HUES6 (cell line): Measurements from ENCODE around the gene CREBBP.
A peak's percentile ranks its signal among the peaks of the same experiment; 100 is the strongest.
"Not testable (repeated sequence)": the region's sequence is repeated elsewhere in the genome, so short reads cannot be mapped to it uniquely, and the experiment has no call there.

Source experiments
- H3K27ac ChIP-seq: 2 replicates; pipeline ENCODE4 v1.7.0; 2013; ENCODE audit warnings: low read depth, mild to moderate bottlenecking, low read length, inconsistent platforms
- H3K27me3 ChIP-seq: 2 replicates; pipeline ENCODE4 v1.6.1; 2013; ENCODE audit warnings: low read length; ENCODE audit not compliant: control insufficient read depth, insufficient read depth
- H3K36me3 ChIP-seq: 2 replicates; pipeline ENCODE4 v1.6.1; 2013; ENCODE audit warnings: low read length; ENCODE audit not compliant: control insufficient read depth, insufficient read depth
- H3K4me1 ChIP-seq: 2 replicates; pipeline ENCODE4 v1.6.1; 2013; ENCODE audit warnings: low read length; ENCODE audit not compliant: control insufficient read depth, insufficient read depth
- H3K4me3 ChIP-seq: 2 replicates; pipeline ENCODE4 v1.5.1; 2013; ENCODE audit warnings: low read depth, low read length
- H3K9ac ChIP-seq: one replicate; pipeline ENCODE4 v1.6.1; 2013; ENCODE audit warnings: mild to moderate bottlenecking, low read length
- H3K9me3 ChIP-seq: 2 replicates; pipeline ENCODE4 v1.6.1; 2013; ENCODE audit warnings: low read depth, low read length; ENCODE audit not compliant: control insufficient read depth, insufficient read depth

The CREBBP gene

DNA sequence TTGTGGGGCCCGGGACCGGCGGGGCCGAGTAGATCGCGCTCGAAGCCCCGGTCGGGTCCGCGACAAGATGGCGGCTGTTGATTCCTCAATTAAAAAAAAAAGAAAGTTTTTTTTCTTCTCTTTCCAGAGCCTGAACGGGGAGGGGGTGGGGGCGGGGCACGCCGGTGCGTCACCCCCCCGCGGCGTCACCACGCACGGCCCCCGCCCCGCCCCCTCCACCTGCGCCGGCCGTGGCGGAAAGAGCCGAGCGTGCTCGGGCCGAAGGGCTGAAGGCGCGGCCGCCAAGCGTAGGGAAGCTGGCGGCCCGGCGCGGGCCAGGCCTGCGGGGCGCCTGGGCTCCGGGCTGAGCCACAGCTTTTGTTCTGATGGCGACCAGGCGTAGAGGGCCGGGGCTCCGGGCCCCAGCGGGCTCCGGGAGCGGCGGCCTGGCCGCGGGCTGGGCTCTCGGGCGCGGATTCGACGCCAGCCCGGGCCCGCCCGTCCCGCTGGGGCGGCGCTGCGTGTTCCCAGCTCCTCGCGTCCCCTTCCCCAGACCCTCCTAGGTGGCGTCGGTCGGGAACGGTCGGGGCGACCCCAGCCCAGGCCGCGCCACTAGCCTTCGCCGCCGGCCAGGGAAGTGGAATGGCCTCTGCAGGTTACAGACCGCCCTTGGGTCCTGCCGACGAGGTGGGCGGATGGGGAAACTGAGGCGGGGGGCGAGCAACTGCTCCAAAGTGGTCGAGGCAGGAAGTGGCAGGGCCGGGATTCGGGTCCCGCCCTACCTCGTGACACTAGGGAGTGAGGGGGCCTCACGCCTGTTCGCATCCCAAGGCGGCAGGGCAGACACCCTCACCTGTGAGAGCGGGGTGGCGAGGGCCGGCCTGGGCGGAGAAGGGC is at the start of gene CREBBP:
Gene CREBBP (minus strand): TSS at position 91 of the 876 bp plus-strand sequence. CDS start 797 bp downstream, outside the sequence.
- H3K27ac ChIP-seq: 0 out of 2 replicates have a peak within 1 kb of the TSS, but pooled peaks have one; percentile 5
- no peaks in the 10 kb centered on the region; the same call in 1 of the 2 replicates for H3K36me3 ChIP-seq
- H3K9me3 ChIP-seq: no peaks in the 10 kb centered on the region
- no peaks in the 10 kb centered on the region for H3K27me3 ChIP-seq
- H3K4me1 ChIP-seq: peaks cover 22% of the 10 kb centered on the region
- H3K4me3 ChIP-seq: peak within 1 kb of the TSS; percentile 84
- H3K9ac ChIP-seq: peak within 1 kb of the TSS; percentile 88

DNA sequence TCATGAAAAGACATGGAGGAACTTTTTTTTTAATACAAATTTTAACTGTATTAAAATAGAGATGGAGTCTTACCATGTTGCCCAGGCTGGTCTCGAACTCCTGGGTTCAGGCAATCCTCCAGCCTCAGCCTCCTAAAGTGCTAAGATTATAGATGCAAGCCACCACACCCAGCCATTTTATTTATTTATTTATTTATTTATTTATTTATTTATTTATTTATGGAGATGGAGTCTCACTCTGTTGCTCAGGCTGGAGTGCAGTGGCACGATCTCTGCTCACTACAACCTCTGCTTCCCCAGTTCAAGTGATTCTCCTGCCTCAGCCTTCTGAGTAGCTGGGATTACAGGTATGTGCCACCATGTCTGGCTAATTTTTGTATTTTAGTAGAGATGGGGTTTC is 46.6 kb upstream of the CREBBP start:
- H3K4me3 ChIP-seq, H3K36me3 ChIP-seq, H3K27me3 ChIP-seq, H3K9me3 ChIP-seq, H3K9ac ChIP-seq, H3K4me1 ChIP-seq, H3K27ac ChIP-seq: not testable (repeated sequence)

DNA sequence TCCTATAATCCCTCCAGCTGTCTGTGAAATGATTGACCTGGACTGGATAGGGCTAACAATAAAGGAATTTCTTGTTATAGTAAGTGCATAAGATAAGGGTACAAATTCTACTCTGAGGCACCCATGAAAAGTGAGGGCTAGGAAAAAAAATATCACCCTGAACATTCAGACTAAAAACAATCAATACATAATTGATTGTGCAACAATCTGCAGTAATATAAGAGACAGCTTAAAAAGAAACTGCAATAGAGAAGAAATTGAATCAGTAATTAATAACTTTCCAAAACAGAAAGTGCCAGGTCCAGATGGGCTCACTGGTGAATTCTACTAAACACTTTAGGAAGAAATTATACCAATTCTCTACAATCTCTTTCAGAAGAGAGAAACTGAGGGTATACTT is 44.2 kb upstream of the CREBBP start:
- Histone ChIP-seq H3K27ac (no peak overlapping the region), H3K27me3 (no peaks in the 10 kb centered on the region), H3K9ac (no peak overlapping the region), H3K4me3 (no peak overlapping the region), H3K4me1 (no peaks in the 10 kb centered on the region), H3K9me3 (0 out of 2 replicates have a peak, but pooled peaks cover 5% of the 10 kb centered on the region), H3K36me3 (no peaks in the 10 kb centered on the region)

- H3K27me3 ChIP-seq: no peaks in the 10 kb centered on the region
- H3K9me3 ChIP-seq: peaks cover 15% of the 10 kb centered on the region
- no peaks in the 10 kb centered on the region for H3K36me3 ChIP-seq
- no peak overlapping the region for H3K4me3 ChIP-seq
- no peak overlapping the region for H3K9ac ChIP-seq
- H3K4me1 ChIP-seq: no peaks in the 10 kb centered on the region
- H3K27ac ChIP-seq: no peak overlapping the region
These were observed 41.7 kb upstream of the CREBBP start for GRCh38 chr16:3922241-3922640.

GRCh38 chr16:3920206-3920605 is 39.7 kb upstream of the CREBBP start:
- H3K27me3 ChIP-seq: no peaks in the 10 kb centered on the region
- no peak overlapping the region for H3K27ac ChIP-seq
- no peak overlapping the region for H3K9ac ChIP-seq
- no peaks in the 10 kb centered on the region for H3K36me3 ChIP-seq
- H3K4me3 ChIP-seq: no peak overlapping the region
- H3K4me1 ChIP-seq: no peaks in the 10 kb centered on the region
- peaks cover 24% of the 10 kb centered on the region for H3K9me3 ChIP-seq

- Histone ChIP-seq H3K4me3 (no peak overlapping the region), H3K27me3 (no peaks in the 10 kb centered on the region), H3K9ac (no peak overlapping the region), H3K36me3 (no peaks in the 10 kb centered on the region), H3K27ac (no peak overlapping the region), H3K4me1 (no peaks in the 10 kb centered on the region), H3K9me3 (peaks cover 24% of the 10 kb centered on the region)
These were observed 38.9 kb upstream of the CREBBP start for GRCh38 chr16:3919413-3919812.

- Histone ChIP-seq H3K27ac (no peak overlapping the region), H3K4me3 (no peak overlapping the region), H3K4me1 (no peaks in the 10 kb centered on the region), H3K9me3 (peaks cover 24% of the 10 kb centered on the region), H3K36me3 (no peaks in the 10 kb centered on the region), H3K27me3 (no peaks in the 10 kb centered on the region), H3K9ac (no peak overlapping the region)
These were observed 35.1 kb upstream of the CREBBP start for GRCh38 chr16:3915426-3916260.

GRCh38 chr16:3912897-3913296 is 32.4 kb upstream of the CREBBP start:
- H3K9me3 ChIP-seq: peaks cover 11% of the 10 kb centered on the region
- no peaks in the 10 kb centered on the region for H3K27me3 ChIP-seq

GRCh38 chr16:3912373-3912772 is 31.9 kb upstream of the CREBBP start:
- Histone ChIP-seq H3K27ac (no peak overlapping the region), H3K9ac (no peak overlapping the region), H3K4me1 (0 out of 2 replicates have a peak, but pooled peaks cover 9% of the 10 kb centered on the region), H3K27me3 (no peaks in the 10 kb centered on the region), H3K4me3 (no peak overlapping the region), H3K36me3 (no peaks in the 10 kb centered on the region), H3K9me3 (peaks cover 10% of the 10 kb centered on the region)

More at GRCh38 chr16:3912897-3913296, 32.4 kb upstream of the CREBBP start:
- 0 out of 2 replicates have a peak, but pooled peaks cover 9% of the 10 kb centered on the region for H3K4me1 ChIP-seq
- H3K36me3 ChIP-seq: no peaks in the 10 kb centered on the region
- no peak overlapping the region for H3K9ac ChIP-seq
- no peak overlapping the region for H3K4me3 ChIP-seq
- H3K27ac ChIP-seq: no peak overlapping the region

GRCh38 chr16:3911741-3912140 is 31.2 kb upstream of the CREBBP start:
- not testable (repeated sequence) for H3K36me3 ChIP-seq, H3K9ac ChIP-seq, H3K4me1 ChIP-seq, H3K27me3 ChIP-seq, H3K9me3 ChIP-seq, H3K27ac ChIP-seq, H3K4me3 ChIP-seq
